PC-9 (cell line): ENCODE results near the gene FIBCD1. TPM values are rescaled to one million over a fixed set of nuclear protein-coding genes. Genes with fewer than 3 reads are reported as not detected.

Experiments
- BruUV-seq: library from RNA; stranded (reverse); fragments of 400-500 nt; replicated peaks from 2 replicates; lab custom pipeline; 2021; lab: Mats Ljungman, UMichigan
- CTCF ChIA-PET: fragments of 300-600 bp; sonication (Branson Sonifier 250); formaldehyde crosslinking; loops from one replicate; lab custom pipeline; 2022; ENCODE audit warnings: antibody characterized with exemption; lab: Charles Lee
- POLR2A ChIA-PET: fragments of 300-600 bp; sonication (Branson Sonifier 250); formaldehyde crosslinking; loops from one replicate; lab custom pipeline; 2022; ENCODE audit warnings: antibody characterized with exemption; ENCODE audit not compliant: unreplicated experiment; lab: Charles Lee
- DNase-seq, 2 experiments: peaks; one replicate each; pipeline versions ENCODE4 v3.0.0 to v3.0.0-alpha.2; 2015 to 2022; ENCODE audit warnings: mixed read lengths in 1 of 2
- H2AFZ ChIP-seq: fragments of 200-600 bp; sonication (generic); 2 replicates; pipeline ENCODE4 v1.8.1; 2017; ENCODE audit warnings: antibody characterized with exemption
- H3F3A ChIP-seq: fragments of 200-600 bp; sonication (generic); 2 replicates; pipeline ENCODE4 v1.8.1; 2017; ENCODE audit warnings: antibody characterized with exemption, mild to moderate bottlenecking, low read depth; ENCODE audit not compliant: insufficient read depth
- H3K27ac ChIP-seq: fragments of 200-600 bp; sonication (generic); 2 replicates; pipeline ENCODE4 v1.6.1; 2016; ENCODE audit warnings: mixed run types
- H3K27me3 ChIP-seq: fragments of 200-600 bp; sonication (generic); 2 replicates; pipeline ENCODE4 v1.6.1; 2016; ENCODE audit warnings: low read depth, mixed run types; ENCODE audit not compliant: insufficient read depth
- H3K36me3 ChIP-seq: fragments of 200-600 bp; sonication (generic); 2 replicates; pipeline ENCODE4 v1.6.1; 2016; ENCODE audit warnings: low read depth, mixed run types
- H3K4me1 ChIP-seq: fragments of 200-600 bp; sonication (generic); replicated peaks from 2 replicates; pipeline ENCODE4 v1.6.1; 2016; ENCODE audit warnings: mixed run types; ENCODE audit not compliant: insufficient read depth
- H3K4me2 ChIP-seq: fragments of 200-600 bp; sonication (generic); 2 replicates; pipeline ENCODE4 v1.6.1; 2017; ENCODE audit warnings: mixed run types
- H3K4me3 ChIP-seq: fragments of 200-600 bp; sonication (generic); 2 replicates; pipeline ENCODE4 v1.6.1; 2016; ENCODE audit warnings: mixed run types
- H3K79me2 ChIP-seq: fragments of 200-600 bp; sonication (generic); 2 replicates; pipeline ENCODE4 v1.6.1; 2017; ENCODE audit warnings: low read depth, mixed run types
- H3K9me2 ChIP-seq: fragments of 200-600 bp; sonication (generic); 2 replicates; pipeline ENCODE4 v1.8.1; 2017; ENCODE audit warnings: mild to moderate bottlenecking; ENCODE audit not compliant: insufficient read depth
- H3K9me3 ChIP-seq: fragments of 200-600 bp; sonication (generic); 2 replicates; pipeline ENCODE4 v1.8.1; 2016; ENCODE audit warnings: low read depth; ENCODE audit not compliant: insufficient read depth
- H4K20me1 ChIP-seq: fragments of 200-600 bp; sonication (generic); 2 replicates; pipeline ENCODE4 v1.8.1; 2017; ENCODE audit not compliant: insufficient read depth
- CTCF ChIP-seq: fragments of 200-600 bp; sonication (generic); conservative IDR thresholded peaks from 2 replicates; pipeline ENCODE4 v1.6.1; 2017; ENCODE audit warnings: mixed run types, antibody characterized with exemption, mild to moderate bottlenecking, moderate library complexity
- EZH2 ChIP-seq: fragments of 200-600 bp; sonication (generic); IDR thresholded peaks from 2 replicates; pipeline ENCODE4 v1.8.0; 2017; ENCODE audit warnings: antibody characterized with exemption, low read depth
- intact Hi-C: fragments of 100-400 bp; cut with micrococcal nuclease; formaldehyde crosslinking; loops from one replicate; pipeline ENCODE4 v1.10.0; 2022; ENCODE audit not compliant: unreplicated experiment
- total RNA-seq: library from RNA; stranded (reverse); gene quantifications from 2 replicates; pipeline ENCODE4 v1.2.3, GENCODE V29; 2021

The FIBCD1 gene
- total RNA-seq, 1 experiment from 2014 or later = 2.7 TPM

- ChIA-PET POLR2A (no interaction called here), CTCF (no interaction called here)
- H2AFZ ChIP-seq = no peak overlapping the region
- intact Hi-C loops = no loop called here
- BruUV-seq = no TSS peak
- H3K4me2 ChIP-seq = no peak overlapping the region
- H3K4me1 ChIP-seq = no peaks in the 10 kb centered on the region
- H3K4me3 ChIP-seq = no peak overlapping the region
- H3K27ac ChIP-seq = no peak overlapping the region
- H3K36me3 ChIP-seq = no peaks in the 10 kb centered on the region
- no peak for TF ChIP-seq EZH2
- no peak for TF ChIP-seq CTCF
- H4K20me1 ChIP-seq = no peaks in the 10 kb centered on the region
- H3K27me3 ChIP-seq = no peaks in the 10 kb centered on the region
- no peaks in the 10 kb centered on the region for H3F3A ChIP-seq
- no peak for DNase-seq
- no peaks in the 10 kb centered on the region for H3K79me2 ChIP-seq
- H3K9me3 ChIP-seq = no peaks in the 10 kb centered on the region
- no peaks in the 10 kb centered on the region for H3K9me2 ChIP-seq
These were observed 52.1 kb downstream of the FIBCD1 start for GRCh38 chr9:130886981-130887380.

DNA sequence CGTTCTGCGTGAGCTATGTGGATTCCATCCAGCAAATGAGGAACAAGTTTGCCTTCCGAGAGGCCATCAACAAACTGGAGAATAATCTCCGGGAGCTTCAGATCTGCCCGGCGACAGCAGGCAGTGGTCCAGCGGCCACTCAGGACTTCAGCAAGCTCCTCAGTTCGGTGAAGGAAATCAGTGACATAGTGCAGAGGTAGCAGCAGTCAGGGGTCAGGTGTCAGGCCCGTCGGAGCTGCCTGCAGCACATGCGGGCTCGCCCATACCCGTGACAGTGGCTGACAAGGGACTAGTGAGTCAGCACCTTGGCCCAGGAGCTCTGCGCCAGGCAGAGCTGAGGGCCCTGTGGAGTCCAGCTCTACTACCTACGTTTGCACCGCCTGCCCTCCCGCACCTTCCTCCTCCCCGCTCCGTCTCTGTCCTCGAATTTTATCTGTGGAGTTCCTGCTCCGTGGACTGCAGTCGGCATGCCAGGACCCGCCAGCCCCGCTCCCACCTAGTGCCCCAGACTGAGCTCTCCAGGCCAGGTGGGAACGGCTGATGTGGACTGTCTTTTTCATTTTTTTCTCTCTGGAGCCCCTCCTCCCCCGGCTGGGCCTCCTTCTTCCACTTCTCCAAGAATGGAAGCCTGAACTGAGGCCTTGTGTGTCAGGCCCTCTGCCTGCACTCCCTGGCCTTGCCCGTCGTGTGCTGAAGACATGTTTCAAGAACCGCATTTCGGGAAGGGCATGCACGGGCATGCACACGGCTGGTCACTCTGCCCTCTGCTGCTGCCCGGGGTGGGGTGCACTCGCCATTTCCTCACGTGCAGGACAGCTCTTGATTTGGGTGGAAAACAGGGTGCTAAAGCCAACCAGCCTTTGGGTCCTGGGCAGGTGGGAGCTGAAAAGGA lies 53.3 kb downstream of the FIBCD1 start:
- Histone ChIP-seq H4K20me1 (no peaks in the 10 kb centered on the region), H3F3A (no peaks in the 10 kb centered on the region), H2AFZ (no peak overlapping the region), H3K4me2 (no peak overlapping the region), H3K27ac (no peak overlapping the region), H3K36me3 (no peaks in the 10 kb centered on the region), H3K27me3 (no peaks in the 10 kb centered on the region), H3K4me1 (no peaks in the 10 kb centered on the region), H3K4me3 (no peak overlapping the region), H3K9me2 (no peaks in the 10 kb centered on the region), H3K79me2 (no peaks in the 10 kb centered on the region), H3K9me3 (no peaks in the 10 kb centered on the region)
- no TSS peak for BruUV-seq
- no peak for DNase-seq
- TF ChIP-seq CTCF = no peak
- no peak for TF ChIP-seq EZH2
- intact Hi-C loops = no loop called here
- ChIA-PET POLR2A (no interaction called here), CTCF (no interaction called here)

DNA sequence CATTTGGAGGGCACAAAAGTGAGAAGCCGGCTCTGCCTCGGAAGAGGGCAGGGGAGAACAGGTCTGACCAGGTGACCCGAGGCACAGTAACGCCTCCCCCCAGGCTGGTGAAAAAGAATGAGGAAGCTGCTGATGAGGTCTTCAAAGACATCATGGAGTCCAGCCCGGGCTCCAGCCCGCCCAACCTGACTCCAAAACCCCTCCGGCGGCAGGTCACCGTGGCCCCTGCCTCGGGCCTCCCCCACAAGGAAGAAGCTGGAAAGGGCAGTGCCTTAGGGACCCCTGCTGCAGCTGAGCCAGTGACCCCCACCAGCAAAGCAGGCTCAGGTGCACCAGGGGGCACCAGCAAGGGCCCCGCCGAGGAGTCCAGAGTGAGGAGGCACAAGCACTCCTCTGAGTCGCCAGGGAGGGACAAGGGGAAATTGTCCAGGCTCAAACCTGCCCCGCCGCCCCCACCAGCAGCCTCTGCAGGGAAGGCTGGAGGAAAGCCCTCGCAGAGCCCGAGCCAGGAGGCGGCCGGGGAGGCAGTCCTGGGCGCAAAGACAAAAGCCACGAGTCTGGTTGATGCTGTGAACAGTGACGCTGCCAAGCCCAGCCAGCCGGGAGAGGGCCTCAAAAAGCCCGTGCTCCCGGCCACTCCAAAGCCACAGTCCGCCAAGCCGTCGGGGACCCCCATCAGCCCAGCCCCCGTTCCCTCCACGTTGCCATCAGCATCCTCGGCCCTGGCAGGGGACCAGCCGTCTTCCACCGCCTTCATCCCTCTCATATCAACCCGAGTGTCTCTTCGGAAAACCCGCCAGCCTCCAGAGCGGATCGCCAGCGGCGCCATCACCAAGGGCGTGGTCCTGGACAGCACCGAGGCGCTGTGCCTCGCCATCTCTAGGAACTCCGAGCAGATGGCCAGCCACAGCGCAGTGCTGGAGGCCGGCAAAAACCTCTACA lies 54.2 kb downstream of the FIBCD1 start:
- no TSS peak for BruUV-seq

More for the DNA sequence above, 54.2 kb downstream of the FIBCD1 start:
- H3K27me3 ChIP-seq = no peaks in the 10 kb centered on the region
- H3F3A ChIP-seq = no peaks in the 10 kb centered on the region
- no peak overlapping the region for H3K4me2 ChIP-seq
- H2AFZ ChIP-seq = no peak overlapping the region
- ChIA-PET CTCF (no interaction called here), POLR2A (no interaction called here)
- H3K36me3 ChIP-seq = no peaks in the 10 kb centered on the region
- no peaks in the 10 kb centered on the region for H3K9me3 ChIP-seq
- no peaks in the 10 kb centered on the region for H3K79me2 ChIP-seq
- TF ChIP-seq EZH2 = no peak
- TF ChIP-seq CTCF = no peak
- no peaks in the 10 kb centered on the region for H3K4me1 ChIP-seq
- DNase-seq = no peak
- H3K9me2 ChIP-seq = no peaks in the 10 kb centered on the region
- intact Hi-C loops = no loop called here
- H4K20me1 ChIP-seq = no peaks in the 10 kb centered on the region
- no peak overlapping the region for H3K27ac ChIP-seq
- no peak overlapping the region for H3K4me3 ChIP-seq
